ENCODE results near the gene KSR2.

KSR2 gene

GRCh38 chr12:117583092-117583491, 385.7 kb downstream of the KSR2 start:
- Histone ChIP-seq H3K36me3 (ENCODE audit: control insufficient read depth in 2 of 2, insufficient read depth in 2 of 2, low read length in 2 of 2) (no peaks in the 10 kb centered on the region), H3K4me1 (ENCODE audit: control insufficient read depth in 2 of 2, insufficient read depth in 2 of 2, low read length in 2 of 2) (no peaks in the 10 kb centered on the region), H3K4me3 (ENCODE audit: low read length in 2 of 2) (no peak overlapping the region), H3K9me3 (ENCODE audit: control insufficient read depth in 2 of 2, low read length in 2 of 2) (no peaks in the 10 kb centered on the region), H3K27me3 (ENCODE audit: control insufficient read depth in 2 of 2, insufficient read depth in 2 of 2, low read length in 2 of 2) (peaks cover 0 to 3% of the 10 kb centered on the region in 2 donors), H3K27ac (ENCODE audit: low read depth in 2 of 2, low read length in 2 of 2) (no peak overlapping the region), H3K9ac (ENCODE audit: low read depth in 1 of 2, low read length in 2 of 2) (no peak overlapping the region)

GRCh38 chr12:117582135-117582784, 386.5 kb downstream of the KSR2 start:
- Histone ChIP-seq H3K9ac (ENCODE audit: low read depth in 1 of 2, low read length in 2 of 2) (no peak overlapping the region), H3K4me3 (ENCODE audit: low read length in 2 of 2) (no peak overlapping the region), H3K36me3 (ENCODE audit: control insufficient read depth in 2 of 2, insufficient read depth in 2 of 2, low read length in 2 of 2) (no peaks in the 10 kb centered on the region), H3K4me1 (ENCODE audit: control insufficient read depth in 2 of 2, insufficient read depth in 2 of 2, low read length in 2 of 2) (no peaks in the 10 kb centered on the region), H3K9me3 (ENCODE audit: control insufficient read depth in 2 of 2, low read length in 2 of 2) (no peaks in the 10 kb centered on the region), H3K27me3 (ENCODE audit: control insufficient read depth in 2 of 2, insufficient read depth in 2 of 2, low read length in 2 of 2) (peaks cover 0 to 3% of the 10 kb centered on the region in 2 donors), H3K27ac (ENCODE audit: low read depth in 2 of 2, low read length in 2 of 2) (no peak overlapping the region)

GRCh38 chr12:117580718-117581062, 388.1 kb downstream of the KSR2 start:
- H3K27ac ChIP-seq (ENCODE audit: low read depth in 2 of 2, low read length in 2 of 2), result no peak overlapping the region
- no peak overlapping the region for H3K9ac ChIP-seq (ENCODE audit: low read depth in 1 of 2, low read length in 2 of 2)
- H3K4me1 ChIP-seq (ENCODE audit: control insufficient read depth in 2 of 2, insufficient read depth in 2 of 2, low read length in 2 of 2), result no peaks in the 10 kb centered on the region
- H3K4me3 ChIP-seq (ENCODE audit: low read length in 2 of 2), result no peak overlapping the region
- no peaks in the 10 kb centered on the region for H3K36me3 ChIP-seq (ENCODE audit: control insufficient read depth in 2 of 2, insufficient read depth in 2 of 2, low read length in 2 of 2)
- H3K27me3 ChIP-seq (ENCODE audit: control insufficient read depth in 2 of 2, insufficient read depth in 2 of 2, low read length in 2 of 2), result no peaks in the 10 kb centered on the region
- no peaks in the 10 kb centered on the region for H3K9me3 ChIP-seq (ENCODE audit: control insufficient read depth in 2 of 2, low read length in 2 of 2)

- Histone ChIP-seq H3K27me3 (ENCODE audit: control insufficient read depth in 2 of 2, insufficient read depth in 2 of 2, low read length in 2 of 2) (no peaks in the 10 kb centered on the region), H3K27ac (ENCODE audit: low read depth in 2 of 2, low read length in 2 of 2) (no peak overlapping the region), H3K36me3 (ENCODE audit: control insufficient read depth in 2 of 2, insufficient read depth in 2 of 2, low read length in 2 of 2) (no peaks in the 10 kb centered on the region), H3K9me3 (ENCODE audit: control insufficient read depth in 2 of 2, low read length in 2 of 2) (no peaks in the 10 kb centered on the region), H3K9ac (ENCODE audit: low read depth in 1 of 2, low read length in 2 of 2) (no peak overlapping the region), H3K4me1 (ENCODE audit: control insufficient read depth in 2 of 2, insufficient read depth in 2 of 2, low read length in 2 of 2) (no peaks in the 10 kb centered on the region), H3K4me3 (ENCODE audit: low read length in 2 of 2) (no peak overlapping the region)
Measured at GRCh38 chr12:117580015-117580717, 388.6 kb downstream of the KSR2 start.

- Histone ChIP-seq H3K9ac (ENCODE audit: low read depth in 1 of 2, low read length in 2 of 2) (no peak overlapping the region), H3K27me3 (ENCODE audit: control insufficient read depth in 2 of 2, insufficient read depth in 2 of 2, low read length in 2 of 2) (peaks cover 0 to 2% of the 10 kb centered on the region in 2 donors), H3K36me3 (ENCODE audit: control insufficient read depth in 2 of 2, insufficient read depth in 2 of 2, low read length in 2 of 2) (no peaks in the 10 kb centered on the region), H3K4me3 (ENCODE audit: low read length in 2 of 2) (no peak overlapping the region), H3K4me1 (ENCODE audit: control insufficient read depth in 2 of 2, insufficient read depth in 2 of 2, low read length in 2 of 2) (no peaks in the 10 kb centered on the region), H3K27ac (ENCODE audit: low read depth in 2 of 2, low read length in 2 of 2) (no peak overlapping the region), H3K9me3 (ENCODE audit: control insufficient read depth in 2 of 2, low read length in 2 of 2) (no peaks in the 10 kb centered on the region)
Measured at GRCh38 chr12:117577122-117577657, 391.6 kb downstream of the KSR2 start.

GRCh38 chr12:117576053-117576452, 392.7 kb downstream of the KSR2 start:
- H3K9me3 ChIP-seq (ENCODE audit: control insufficient read depth in 2 of 2, low read length in 2 of 2), result no peaks in the 10 kb centered on the region
- peaks cover 0 to 2% of the 10 kb centered on the region in 2 donors for H3K27me3 ChIP-seq (ENCODE audit: control insufficient read depth in 2 of 2, insufficient read depth in 2 of 2, low read length in 2 of 2)
- no peak overlapping the region for H3K9ac ChIP-seq (ENCODE audit: low read depth in 1 of 2, low read length in 2 of 2)
- no peaks in the 10 kb centered on the region for H3K36me3 ChIP-seq (ENCODE audit: control insufficient read depth in 2 of 2, insufficient read depth in 2 of 2, low read length in 2 of 2)
- no peaks in the 10 kb centered on the region for H3K4me1 ChIP-seq (ENCODE audit: control insufficient read depth in 2 of 2, insufficient read depth in 2 of 2, low read length in 2 of 2)
- no peak overlapping the region for H3K4me3 ChIP-seq (ENCODE audit: low read length in 2 of 2)
- no peak overlapping the region for H3K27ac ChIP-seq (ENCODE audit: low read depth in 2 of 2, low read length in 2 of 2)

- Histone ChIP-seq H3K36me3 (ENCODE audit: control insufficient read depth in 2 of 2, insufficient read depth in 2 of 2, low read length in 2 of 2) (no peaks in the 10 kb centered on the region), H3K9ac (ENCODE audit: low read depth in 1 of 2, low read length in 2 of 2) (no peak overlapping the region), H3K27me3 (ENCODE audit: control insufficient read depth in 2 of 2, insufficient read depth in 2 of 2, low read length in 2 of 2) (peaks cover 0 to 2% of the 10 kb centered on the region in 2 donors), H3K4me1 (ENCODE audit: control insufficient read depth in 2 of 2, insufficient read depth in 2 of 2, low read length in 2 of 2) (no peaks in the 10 kb centered on the region), H3K9me3 (ENCODE audit: control insufficient read depth in 2 of 2, low read length in 2 of 2) (no peaks in the 10 kb centered on the region), H3K27ac (ENCODE audit: low read depth in 2 of 2, low read length in 2 of 2) (no peak overlapping the region), H3K4me3 (ENCODE audit: low read length in 2 of 2) (no peak overlapping the region)
Measured at GRCh38 chr12:117574655-117575054, 394.1 kb downstream of the KSR2 start.

- no peaks in the 10 kb centered on the region for H3K36me3 ChIP-seq (ENCODE audit: control insufficient read depth in 2 of 2, insufficient read depth in 2 of 2, low read length in 2 of 2)
Measured at GRCh38 chr12:117572755-117573154, 396.0 kb downstream of the KSR2 start.

GRCh38 chr12:117571321-117571720, 397.5 kb downstream of the KSR2 start:
- no peak overlapping the region for H3K9ac ChIP-seq (ENCODE audit: low read depth in 1 of 2, low read length in 2 of 2)
- no peak overlapping the region for H3K27ac ChIP-seq (ENCODE audit: low read depth in 2 of 2, low read length in 2 of 2)
- no peak overlapping the region for H3K4me3 ChIP-seq (ENCODE audit: low read length in 2 of 2)
- no peaks in the 10 kb centered on the region for H3K4me1 ChIP-seq (ENCODE audit: control insufficient read depth in 2 of 2, insufficient read depth in 2 of 2, low read length in 2 of 2)
- no peaks in the 10 kb centered on the region for H3K9me3 ChIP-seq (ENCODE audit: control insufficient read depth in 2 of 2, low read length in 2 of 2)
- no peaks in the 10 kb centered on the region for H3K36me3 ChIP-seq (ENCODE audit: control insufficient read depth in 2 of 2, insufficient read depth in 2 of 2, low read length in 2 of 2)
- H3K27me3 ChIP-seq (ENCODE audit: control insufficient read depth in 2 of 2, insufficient read depth in 2 of 2, low read length in 2 of 2), result peaks cover 0 to 2% of the 10 kb centered on the region in 2 donors

More at GRCh38 chr12:117572755-117573154, 396.0 kb downstream of the KSR2 start:
- Histone ChIP-seq H3K27me3 (ENCODE audit: control insufficient read depth in 2 of 2, insufficient read depth in 2 of 2, low read length in 2 of 2) (peaks cover 0 to 2% of the 10 kb centered on the region in 2 donors), H3K27ac (ENCODE audit: low read depth in 2 of 2, low read length in 2 of 2) (no peak overlapping the region), H3K9me3 (ENCODE audit: control insufficient read depth in 2 of 2, low read length in 2 of 2) (no peaks in the 10 kb centered on the region), H3K4me3 (ENCODE audit: low read length in 2 of 2) (no peak overlapping the region), H3K4me1 (ENCODE audit: control insufficient read depth in 2 of 2, insufficient read depth in 2 of 2, low read length in 2 of 2) (no peaks in the 10 kb centered on the region), H3K9ac (ENCODE audit: low read depth in 1 of 2, low read length in 2 of 2) (no peak overlapping the region)

GRCh38 chr12:117570608-117571007, 398.2 kb downstream of the KSR2 start:
- Histone ChIP-seq H3K36me3 (ENCODE audit: control insufficient read depth in 2 of 2, insufficient read depth in 2 of 2, low read length in 2 of 2) (no peaks in the 10 kb centered on the region), H3K9ac (ENCODE audit: low read depth in 1 of 2, low read length in 2 of 2) (no peak overlapping the region), H3K4me3 (ENCODE audit: low read length in 2 of 2) (no peak overlapping the region), H3K9me3 (ENCODE audit: control insufficient read depth in 2 of 2, low read length in 2 of 2) (no peaks in the 10 kb centered on the region), H3K27ac (ENCODE audit: low read depth in 2 of 2, low read length in 2 of 2) (no peak overlapping the region), H3K4me1 (ENCODE audit: control insufficient read depth in 2 of 2, insufficient read depth in 2 of 2, low read length in 2 of 2) (no peaks in the 10 kb centered on the region), H3K27me3 (ENCODE audit: control insufficient read depth in 2 of 2, insufficient read depth in 2 of 2, low read length in 2 of 2) (peaks cover 0 to 2% of the 10 kb centered on the region in 2 donors)

All from mucosa of rectum (tissue), 2 donors.